NB4 (cell line): ENCODE results near the gene KCNQ2.

Experiments
- MYC ChIP-seq: IDR thresholded peaks from 2 replicates; pipeline ENCODE4 v1.6.1; 2011; ENCODE audit warnings: low read depth, low read length
- POLR2A ChIP-seq: IDR thresholded peaks from 2 replicates; pipeline ENCODE4 v1.6.1; 2011; ENCODE audit warnings: mild to moderate bottlenecking; ENCODE audit not compliant: insufficient read length; ENCODE audit errors: extremely low read depth
- TF ChIP-seq, protein P1 (sequence below): IDR thresholded peaks from one replicate; pipeline ENCODE4 v1.5.1; 2012; ENCODE audit warnings: low read depth, low read length
- TF ChIP-seq, protein P2 (sequence below): IDR thresholded peaks from 2 replicates; pipeline ENCODE4 v1.6.1; 2011; ENCODE audit warnings: low read depth, low read length

DNA sequence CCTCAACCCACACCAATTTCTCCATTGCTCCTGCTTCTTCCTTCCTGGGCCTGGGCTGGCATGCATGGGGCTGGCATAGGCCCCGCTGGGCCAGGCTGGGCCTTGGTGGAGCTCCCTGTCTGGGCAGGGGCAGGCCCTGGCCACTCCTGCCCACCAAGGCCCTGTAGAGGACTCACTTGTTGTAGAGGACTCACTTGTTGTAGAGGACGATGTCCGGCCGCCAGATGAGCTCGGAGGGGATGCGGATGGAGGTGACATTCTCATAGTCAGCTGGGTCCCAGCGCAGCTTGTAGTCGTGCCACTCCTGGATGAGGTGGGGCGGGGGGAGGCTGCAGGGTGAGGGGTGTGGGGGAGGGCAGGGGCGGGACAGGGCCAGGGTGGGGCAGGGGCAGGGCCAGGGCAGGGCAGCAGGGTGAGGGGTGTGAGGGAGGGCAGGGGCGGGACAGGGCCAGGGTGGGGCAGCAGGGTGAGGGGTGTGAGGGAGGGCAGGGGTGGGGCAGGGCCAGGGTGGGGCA lies 116.6 kb downstream of the KCNQ2 start:
- TF ChIP-seq, protein P1, sequence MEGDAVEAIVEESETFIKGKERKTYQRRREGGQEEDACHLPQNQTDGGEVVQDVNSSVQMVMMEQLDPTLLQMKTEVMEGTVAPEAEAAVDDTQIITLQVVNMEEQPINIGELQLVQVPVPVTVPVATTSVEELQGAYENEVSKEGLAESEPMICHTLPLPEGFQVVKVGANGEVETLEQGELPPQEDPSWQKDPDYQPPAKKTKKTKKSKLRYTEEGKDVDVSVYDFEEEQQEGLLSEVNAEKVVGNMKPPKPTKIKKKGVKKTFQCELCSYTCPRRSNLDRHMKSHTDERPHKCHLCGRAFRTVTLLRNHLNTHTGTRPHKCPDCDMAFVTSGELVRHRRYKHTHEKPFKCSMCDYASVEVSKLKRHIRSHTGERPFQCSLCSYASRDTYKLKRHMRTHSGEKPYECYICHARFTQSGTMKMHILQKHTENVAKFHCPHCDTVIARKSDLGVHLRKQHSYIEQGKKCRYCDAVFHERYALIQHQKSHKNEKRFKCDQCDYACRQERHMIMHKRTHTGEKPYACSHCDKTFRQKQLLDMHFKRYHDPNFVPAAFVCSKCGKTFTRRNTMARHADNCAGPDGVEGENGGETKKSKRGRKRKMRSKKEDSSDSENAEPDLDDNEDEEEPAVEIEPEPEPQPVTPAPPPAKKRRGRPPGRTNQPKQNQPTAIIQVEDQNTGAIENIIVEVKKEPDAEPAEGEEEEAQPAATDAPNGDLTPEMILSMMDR: no peak
- TF ChIP-seq POLR2A: no peak
- no peak for TF ChIP-seq MYC
- TF ChIP-seq, protein P2, sequence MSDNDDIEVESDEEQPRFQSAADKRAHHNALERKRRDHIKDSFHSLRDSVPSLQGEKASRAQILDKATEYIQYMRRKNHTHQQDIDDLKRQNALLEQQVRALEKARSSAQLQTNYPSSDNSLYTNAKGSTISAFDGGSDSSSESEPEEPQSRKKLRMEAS: no peak
